ENCODE measurements around the gene PIPOX.

DNA sequence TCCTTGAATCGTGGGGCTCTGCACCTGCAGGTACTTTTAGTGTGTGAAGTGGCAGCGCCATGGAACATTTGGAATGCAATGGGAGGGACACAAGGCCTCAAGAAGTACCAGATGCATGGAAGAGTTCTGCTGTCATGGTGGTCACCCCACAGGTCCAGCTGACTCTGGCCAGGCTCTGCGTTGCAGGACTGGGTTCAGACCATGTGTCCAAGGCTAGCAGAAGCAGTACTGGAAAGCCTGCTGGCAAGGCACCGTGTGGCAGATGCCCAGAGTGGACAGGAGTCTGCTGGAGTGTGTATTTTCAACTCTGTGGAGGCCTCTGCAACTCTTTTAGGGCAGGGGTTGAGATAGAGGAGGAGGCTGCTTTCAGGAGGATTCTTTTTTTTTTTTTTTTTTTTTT lies 2.1 kb downstream of the PIPOX start:
- TF ChIP-seq, protein P1, sequence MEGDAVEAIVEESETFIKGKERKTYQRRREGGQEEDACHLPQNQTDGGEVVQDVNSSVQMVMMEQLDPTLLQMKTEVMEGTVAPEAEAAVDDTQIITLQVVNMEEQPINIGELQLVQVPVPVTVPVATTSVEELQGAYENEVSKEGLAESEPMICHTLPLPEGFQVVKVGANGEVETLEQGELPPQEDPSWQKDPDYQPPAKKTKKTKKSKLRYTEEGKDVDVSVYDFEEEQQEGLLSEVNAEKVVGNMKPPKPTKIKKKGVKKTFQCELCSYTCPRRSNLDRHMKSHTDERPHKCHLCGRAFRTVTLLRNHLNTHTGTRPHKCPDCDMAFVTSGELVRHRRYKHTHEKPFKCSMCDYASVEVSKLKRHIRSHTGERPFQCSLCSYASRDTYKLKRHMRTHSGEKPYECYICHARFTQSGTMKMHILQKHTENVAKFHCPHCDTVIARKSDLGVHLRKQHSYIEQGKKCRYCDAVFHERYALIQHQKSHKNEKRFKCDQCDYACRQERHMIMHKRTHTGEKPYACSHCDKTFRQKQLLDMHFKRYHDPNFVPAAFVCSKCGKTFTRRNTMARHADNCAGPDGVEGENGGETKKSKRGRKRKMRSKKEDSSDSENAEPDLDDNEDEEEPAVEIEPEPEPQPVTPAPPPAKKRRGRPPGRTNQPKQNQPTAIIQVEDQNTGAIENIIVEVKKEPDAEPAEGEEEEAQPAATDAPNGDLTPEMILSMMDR (IDR thresholded peaks at IDR 0.05), result no peak
- no peak for TF ChIP-seq POLR2A (IDR thresholded peaks at IDR 0.05)

All from right lobe of liver (tissue), 4 donors.